Measurements from ENCODE around the gene RIBC1.

GRCh38 chrX:53379008-53379710 lies 43.5 kb upstream of the RIBC1 start:
- no peak for TF ChIP-seq GATA2 (IDR thresholded peaks at IDR 0.05; ENCODE audit: low read depth, low read length)
- no peak for TF ChIP-seq GATA3 (IDR thresholded peaks at IDR 0.05; ENCODE audit: low read depth, low read length)

Measured in SH-SY5Y (cell line).